Memory B cell (primary cell): ENCODE results near the gene MYLK3.
A peak's percentile ranks its signal among the peaks of the same experiment; 100 is the strongest.
"Not testable (repeated sequence)": the region's sequence is repeated elsewhere in the genome, so short reads cannot be mapped to it uniquely, and the experiment has no call there.

Experiments
- ATAC-seq: fragments of 150-1000 bp; cut with Tn5 transposase; 2 replicates; pipeline ENCODE4 v1.10.0; 2021; ENCODE audit warnings: low read depth, mild to moderate bottlenecking, moderate library complexity
- DNase-seq, 2 donors: peaks; one replicate each; pipeline ENCODE4 v3.0.0; 2022; ENCODE audit warnings: low spot score in 2 of 2
- H3K27ac Mint-ChIP-seq: one replicate; pipeline ENCODE4 v1.8.0; 2022; ENCODE audit warnings: mild to moderate bottlenecking, moderate library complexity, mixed read lengths
- H3K27me3 Mint-ChIP-seq: one replicate; pipeline ENCODE4 v1.8.0; 2022; ENCODE audit warnings: mixed read lengths
- H3K36me3 Mint-ChIP-seq: one replicate; pipeline ENCODE4 v1.8.0; 2022; ENCODE audit warnings: mild to moderate bottlenecking, mixed read lengths
- H3K4me1 Mint-ChIP-seq: one replicate; pipeline ENCODE4 v1.8.0; 2022; ENCODE audit warnings: mixed read lengths
- H3K4me3 Mint-ChIP-seq: one replicate; pipeline ENCODE4 v1.8.0; 2022; ENCODE audit warnings: mild to moderate bottlenecking, moderate library complexity, mixed read lengths
- H3K9me3 Mint-ChIP-seq: one replicate; pipeline ENCODE4 v1.8.0; 2022; ENCODE audit warnings: mixed read lengths

The MYLK3 gene

GRCh38 chr16:46681867-46682266 lies 66.3 kb downstream of the MYLK3 start:
- Mint-ChIP-seq H3K36me3 (peaks cover 12% of the 10 kb centered on the region), H3K27ac (peak overlapping the region; percentile 38), H3K4me1 (peaks cover 23% of the 10 kb centered on the region)
- DNase-seq, H3K27me3 Mint-ChIP-seq, H3K9me3 Mint-ChIP-seq, H3K4me3 Mint-ChIP-seq, ATAC-seq: not testable (repeated sequence)

- not testable (repeated sequence) for H3K27ac Mint-ChIP-seq, ATAC-seq, H3K4me1 Mint-ChIP-seq, H3K4me3 Mint-ChIP-seq, H3K27me3 Mint-ChIP-seq, H3K9me3 Mint-ChIP-seq, DNase-seq
- peaks cover 21% of the 10 kb centered on the region for H3K36me3 Mint-ChIP-seq
Measured at GRCh38 chr16:46677943-46678342, 70.2 kb downstream of the MYLK3 start.

GRCh38 chr16:46673320-46674013 lies 74.7 kb downstream of the MYLK3 start:
- DNase-seq (peak; percentile 34 to 47), ATAC-seq (peak; percentile 98)
- Mint-ChIP-seq H3K36me3 (peaks cover 21% of the 10 kb centered on the region), H3K4me1 (peaks cover 2% of the 10 kb centered on the region), H3K27ac (no peak overlapping the region), H3K4me3 (no peak overlapping the region), H3K27me3 (no peaks in the 10 kb centered on the region), H3K9me3 (no peaks in the 10 kb centered on the region)

GRCh38 chr16:46662123-46662522 lies 86.0 kb downstream of the MYLK3 start:
- Mint-ChIP-seq H3K4me3 (no peak overlapping the region), H3K27me3 (no peaks in the 10 kb centered on the region), H3K4me1 (peaks cover 14% of the 10 kb centered on the region), H3K36me3 (peaks cover 27% of the 10 kb centered on the region), H3K9me3 (no peaks in the 10 kb centered on the region), H3K27ac (peak overlapping the region; percentile 17)
- no peak for ATAC-seq
- DNase-seq, result no peak

GRCh38 chr16:46658925-46659324 lies 89.2 kb downstream of the MYLK3 start:
- Mint-ChIP-seq H3K9me3 (no peaks in the 10 kb centered on the region), H3K36me3 (peaks cover 17% of the 10 kb centered on the region), H3K27me3 (no peaks in the 10 kb centered on the region), H3K4me1 (peaks cover 17% of the 10 kb centered on the region), H3K27ac (peak overlapping the region; percentile 48), H3K4me3 (no peak overlapping the region)
- ATAC-seq (peak; percentile 95), DNase-seq (peak; percentile 27 to 30)
